ENCODE data around the gene NEK6. TPM values are rescaled to one million over a fixed set of nuclear protein-coding genes. Genes with fewer than 3 reads are reported as not detected.

Gene NEK6
- total and polyA plus RNA-seq, 10 of the 15 experiments (the other 5 are each of a cell fraction or from before 2014, with no cell fraction given), result 31.3 to 161 (median 89.2) TPM

GRCh38 chr9:124354346-124355038, 96.7 kb downstream of the NEK6 start:
- no peak overlapping the region for H3K27ac ChIP-seq (ENCODE audit: control insufficient read depth, insufficient read depth)
- no peak overlapping the region for H2AFZ ChIP-seq (ENCODE audit: control insufficient read depth, low read depth, low read length)
- 0 out of 2 replicates have a peak, but pooled peaks cover 22% of the 10 kb centered on the region for H4K20me1 ChIP-seq (ENCODE audit: control insufficient read depth, insufficient read depth)
- no TSS peak for BruUV-seq (replicated peaks)
- H3K9ac ChIP-seq (ENCODE audit: control insufficient read depth, insufficient read depth, low read length), result no peak overlapping the region
- no peaks in the 10 kb centered on the region for H3K9me3 ChIP-seq (replicated peaks; ENCODE audit: control insufficient read depth, insufficient read depth, low read length)
- CTCF ChIA-PET, result no interaction called here
- no peaks in the 10 kb centered on the region for H3K4me1 ChIP-seq (ENCODE audit: control insufficient read depth, insufficient read depth, low read length)
- in situ Hi-C loops (cut with MboI) (no loop called here), intact Hi-C loops (cut with micrococcal nuclease; ENCODE audit: unreplicated experiment) (loop anchor here (10.0 kb wide), 2 partner anchors 230 to 390 kb away; no protein-coding TSS in a partner anchor)
- FAIRE-seq, result no peak
- no peak for ATAC-seq
- POLR2A ChIA-PET, result no interaction called here
- SMC1A ChIA-PET (ENCODE audit: uncharacterized antibody, unreplicated experiment), result no interaction called here
- peaks cover 35 to 49% of the 10 kb centered on the region in 2 experiments for H3K36me3 ChIP-seq (ENCODE audit: control insufficient read depth in 2 of 2, insufficient read depth in 2 of 2, low read length in 1 of 2)
- H3K79me2 ChIP-seq (ENCODE audit: control insufficient read depth, insufficient read depth, low read length), result peaks cover 3% of the 10 kb centered on the region
- no peak overlapping the region for H3K4me3 ChIP-seq
- no peak for DNase-seq (ENCODE audit: low read depth, low spot score)
- no peak overlapping the region for H3K4me2 ChIP-seq (ENCODE audit: control insufficient read depth, insufficient read depth)
- WGBS (ENCODE audit: insufficient coverage, insufficient replicate concordance, low lambda C conversion rate, missing lambda C conversion rate), result 96% methylated on average over 17 of the region's 17 CpGs
- RAD21 ChIA-PET (ENCODE audit: unreplicated experiment), result no interaction called here
- no peaks in the 10 kb centered on the region for H3K27me3 ChIP-seq (replicated peaks in 1 of 2; ENCODE audit: control insufficient read depth in 2 of 2, insufficient read depth in 2 of 2, low read length in 1 of 2)
- TF ChIP-seq PRDM15 (CRISPR knock-in tag; IDR thresholded peaks at IDR 0.05), result no peak
- TF ChIP-seq MLLT1 (IDR thresholded peaks at IDR 0.05), result no peak
- TF ChIP-seq POLR2A (IDR thresholded peaks at IDR 0.05; ENCODE audit: low read depth, low read length), result peak; percentile 87
- TF ChIP-seq ZBED1 (IDR thresholded peaks at IDR 0.05; ENCODE audit: borderline replicate concordance), result peak; percentile 27; the same call in 1 of the 2 replicates
- no peak for TF ChIP-seq ZNF274 (IDR thresholded peaks at IDR 0.05; ENCODE audit: insufficient read depth, insufficient read length)
- TF ChIP-seq NR2C2 (IDR thresholded peaks at IDR 0.05; ENCODE audit: borderline replicate concordance, control insufficient read depth, insufficient read length, low read depth), result no peak
- no peak for TF ChIP-seq BACH1 (IDR thresholded peaks at IDR 0.05; ENCODE audit: borderline replicate concordance)
- TF ChIP-seq PBX3 (IDR thresholded peaks at IDR 0.05; ENCODE audit: insufficient replicate concordance, low read depth, low read length), result no peak
- no peak for TF ChIP-seq RAD21 (IDR thresholded peaks at IDR 0.05; ENCODE audit: insufficient read depth, low read depth, low read length)
- TF ChIP-seq SMAD5 (IDR thresholded peaks at IDR 0.05; ENCODE audit: low read depth), result no peak
- no peak for TF ChIP-seq RFX5 (IDR thresholded peaks at IDR 0.05; ENCODE audit: low read depth, low read length)
- 0 out of 2 replicates have a peak, but pooled peaks have one; percentile 13 for TF ChIP-seq ZNF687 (IDR thresholded peaks at IDR 0.05)
- TF ChIP-seq POLR2AphosphoS2 (IDR thresholded peaks at IDR 0.05; ENCODE audit: low read depth, low read length), result peak; percentile 83

Measured in GM12878 (cell line).